Mesenchymal stem cell (in vitro differentiated cells and primary cell): ENCODE results near the gene SPAG17.

Experiments
- DNase-seq: peaks from one replicate; pipeline ENCODE4 v3.0.0-alpha.2; 2013
- H2AFZ ChIP-seq: one replicate; pipeline ENCODE4 v1.6.1; 2013; ENCODE audit warnings: low read depth, mild to moderate bottlenecking, control low read depth, inconsistent platforms, low read length, moderate library complexity
- H2AK5ac ChIP-seq: 2 replicates; pipeline ENCODE4 v1.6.1; 2013; ENCODE audit warnings: low read length, moderate library complexity, mild to moderate bottlenecking, inconsistent platforms; ENCODE audit not compliant: severe bottlenecking
- H2BK120ac ChIP-seq: one replicate; pipeline ENCODE4 v1.6.1; 2013; ENCODE audit warnings: low read depth, mild to moderate bottlenecking, inconsistent platforms, low read length, moderate library complexity
- H2BK12ac ChIP-seq, 2 experiments: one replicate each; pipeline ENCODE4 v1.6.1; 2013; ENCODE audit warnings: inconsistent platforms in 2 of 2, low read length in 2 of 2, mild to moderate bottlenecking in 2 of 2, moderate library complexity in 2 of 2, control low read depth in 1 of 2
- H2BK15ac ChIP-seq: one replicate; pipeline ENCODE4 v1.6.1; 2013; ENCODE audit warnings: mild to moderate bottlenecking, low read depth, inconsistent platforms; ENCODE audit not compliant: poor library complexity, severe bottlenecking
- H2BK5ac ChIP-seq: 2 replicates; pipeline ENCODE4 v1.6.1; 2013; ENCODE audit warnings: low read depth, mild to moderate bottlenecking, low read length, control low read depth, inconsistent platforms; ENCODE audit not compliant: poor library complexity, severe bottlenecking
- H3K14ac ChIP-seq, 2 experiments: one replicate each; pipeline ENCODE4 v1.6.1; 2013; ENCODE audit warnings: inconsistent platforms in 2 of 2, low read length in 2 of 2, control low read depth in 1 of 2, mild to moderate bottlenecking in 1 of 2, moderate library complexity in 1 of 2
- H3K18ac ChIP-seq, 2 experiments: one replicate each; pipeline ENCODE4 v1.6.1; 2013; ENCODE audit warnings: inconsistent platforms in 2 of 2, low read length in 2 of 2, control low read depth in 1 of 2, low read depth in 1 of 2, mild to moderate bottlenecking in 1 of 2
- H3K23ac ChIP-seq, 2 experiments: one replicate each; pipeline ENCODE4 v1.6.1; 2013; ENCODE audit warnings: inconsistent platforms in 2 of 2, low read length in 2 of 2, mild to moderate bottlenecking in 2 of 2, moderate library complexity in 2 of 2, control low read depth in 1 of 2
- H3K27ac ChIP-seq: 2 replicates; pipeline ENCODE4 v1.5.1; 2013; ENCODE audit warnings: mild to moderate bottlenecking, moderate library complexity, low read length, control low read depth, inconsistent platforms; ENCODE audit not compliant: poor library complexity, severe bottlenecking
- H3K27me3 ChIP-seq, 2 experiments: 2 replicates each; pipeline versions ENCODE4 v1.6.1 to v1.7.0; 2013; ENCODE audit warnings: low read length in 2 of 2, mild to moderate bottlenecking in 2 of 2, moderate library complexity in 2 of 2, control low read depth in 1 of 2, inconsistent platforms in 1 of 2; ENCODE audit not compliant: control insufficient read depth in 1 of 2, insufficient read depth in 1 of 2
- H3K36me3 ChIP-seq, 2 experiments: 2 replicates each; pipeline versions ENCODE4 v1.6.1 to v1.7.0; 2013; ENCODE audit warnings: low read length in 2 of 2, control low read depth in 1 of 2, inconsistent platforms in 1 of 2, low read depth in 1 of 2, mild to moderate bottlenecking in 1 of 2; ENCODE audit not compliant: insufficient read depth in 2 of 2, control insufficient read depth in 1 of 2
- H3K4ac ChIP-seq, 2 experiments: one replicate each; pipeline ENCODE4 v1.6.1; 2013; ENCODE audit warnings: inconsistent platforms in 2 of 2, low read length in 2 of 2, mild to moderate bottlenecking in 2 of 2, moderate library complexity in 2 of 2, control low read depth in 1 of 2, low read depth in 1 of 2
- H3K4me1 ChIP-seq: 2 replicates; pipeline ENCODE4 v1.6.1; 2013; ENCODE audit warnings: low read depth, low read length, control low read depth; ENCODE audit not compliant: control insufficient read depth, insufficient read depth
- H3K4me2 ChIP-seq: 2 replicates; pipeline ENCODE4 v1.6.1; 2013; ENCODE audit warnings: low read length, mild to moderate bottlenecking, inconsistent platforms; ENCODE audit not compliant: poor library complexity, severe bottlenecking
- H3K4me3 ChIP-seq, 2 experiments: 2 replicates each; pipeline versions ENCODE4 v1.5.1 to v1.7.0; 2013; ENCODE audit warnings: low read length in 2 of 2, mild to moderate bottlenecking in 2 of 2, control low read depth in 1 of 2, low read depth in 1 of 2; ENCODE audit not compliant: insufficient read depth in 1 of 2
- H3K79me1 ChIP-seq: replicated peaks from 2 replicates; pipeline ENCODE4 v1.6.1; 2013; ENCODE audit warnings: mild to moderate bottlenecking, control low read depth, low read length, inconsistent platforms; ENCODE audit not compliant: poor library complexity, severe bottlenecking
- H3K9ac ChIP-seq: 2 replicates; pipeline ENCODE4 v1.7.0; 2013; ENCODE audit warnings: mild to moderate bottlenecking, low read length, moderate library complexity
- H3K9me3 ChIP-seq: 2 replicates; pipeline ENCODE4 v1.7.0; 2013; ENCODE audit warnings: mild to moderate bottlenecking, low read length; ENCODE audit not compliant: control insufficient read depth
- H4K8ac ChIP-seq: one replicate; pipeline ENCODE4 v1.6.1; 2013; ENCODE audit warnings: inconsistent platforms, mild to moderate bottlenecking, low read length, moderate library complexity
- H4K91ac ChIP-seq: one replicate; pipeline ENCODE4 v1.6.1; 2013; ENCODE audit warnings: mild to moderate bottlenecking, low read length, inconsistent platforms
- WGBS: methylation state at CpG from one replicate; pipeline ENCODE4 v1.1.7; 2013; ENCODE audit warnings: mixed read lengths; 5-methylcytosine and 5-hydroxymethylcytosine counted together

SPAG17 gene

DNA sequence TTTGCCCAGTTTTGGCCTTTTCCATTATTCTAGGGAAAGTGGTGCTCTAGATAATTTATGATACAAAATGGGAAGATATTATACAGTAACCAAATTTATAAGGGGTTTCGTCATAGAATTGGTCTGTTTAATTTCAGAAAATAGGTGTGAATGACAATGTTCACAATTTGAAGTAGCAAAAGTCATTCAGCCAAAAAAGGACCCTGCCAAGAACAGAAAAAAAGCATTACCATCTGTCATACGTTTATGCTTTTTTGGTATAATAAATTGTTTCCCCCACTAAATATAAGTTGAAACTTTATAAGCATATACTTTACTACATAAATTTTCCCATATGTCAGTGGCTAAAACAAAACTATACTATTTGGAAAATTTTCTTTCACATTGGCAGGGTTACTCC lies 4.5 kb upstream of the SPAG17 start:
- no peak overlapping the region for H3K14ac ChIP-seq
- H3K9ac ChIP-seq, result no peak overlapping the region
- H4K91ac ChIP-seq, result no peak overlapping the region
- peaks cover 4% of the 10 kb centered on the region for H3K4me1 ChIP-seq
- H3K27me3 ChIP-seq, result no peaks in the 10 kb centered on the region
- H3K18ac ChIP-seq, result no peak overlapping the region
- H3K27ac ChIP-seq, result no peak overlapping the region
- DNase-seq, result no peak
- no peak overlapping the region for H2BK5ac ChIP-seq
- no peak overlapping the region for H3K4me3 ChIP-seq
- no peaks in the 10 kb centered on the region for H3K36me3 ChIP-seq
- H2BK120ac ChIP-seq, result no peak overlapping the region
- H3K79me1 ChIP-seq, result no peaks in the 10 kb centered on the region
- no CpG with 5 or more reads among the region's 2 CpGs for WGBS
- no peak overlapping the region for H2BK15ac ChIP-seq
- H4K8ac ChIP-seq, result no peak overlapping the region
- H3K23ac ChIP-seq, result no peak overlapping the region
- H3K9me3 ChIP-seq, result peaks cover 5% of the 10 kb centered on the region
- H2AFZ ChIP-seq, result no peak overlapping the region
- H3K4me2 ChIP-seq, result no peak overlapping the region
- H3K4ac ChIP-seq, result no peak overlapping the region
- no peak overlapping the region for H2BK12ac ChIP-seq
- H2AK5ac ChIP-seq, result no peak overlapping the region

GRCh38 chr1:118188411-118188810 lies 3.4 kb upstream of the SPAG17 start:
- H3K4me2 ChIP-seq, result no peak overlapping the region
- H3K36me3 ChIP-seq, result no peaks in the 10 kb centered on the region
- no peak overlapping the region for H2BK15ac ChIP-seq
- no peak overlapping the region for H2BK12ac ChIP-seq
- H3K9ac ChIP-seq, result no peak overlapping the region
- H4K91ac ChIP-seq, result no peak overlapping the region
- peaks cover 4% of the 10 kb centered on the region for H3K4me1 ChIP-seq
- no peak for DNase-seq
- no peak overlapping the region for H2AK5ac ChIP-seq
- no CpG with 5 or more reads among the region's 1 CpG for WGBS
- no peak overlapping the region for H3K4me3 ChIP-seq
- no peak overlapping the region for H3K23ac ChIP-seq
- H4K8ac ChIP-seq, result no peak overlapping the region
- no peak overlapping the region for H3K18ac ChIP-seq
- H2BK5ac ChIP-seq, result no peak overlapping the region
- no peak overlapping the region for H2BK120ac ChIP-seq
- H3K4ac ChIP-seq, result no peak overlapping the region
- peaks cover 5% of the 10 kb centered on the region for H3K9me3 ChIP-seq
- no peak overlapping the region for H3K14ac ChIP-seq
- no peak overlapping the region for H3K27ac ChIP-seq
- H2AFZ ChIP-seq, result no peak overlapping the region
- H3K27me3 ChIP-seq, result no peaks in the 10 kb centered on the region
- H3K79me1 ChIP-seq, result no peaks in the 10 kb centered on the region

DNA sequence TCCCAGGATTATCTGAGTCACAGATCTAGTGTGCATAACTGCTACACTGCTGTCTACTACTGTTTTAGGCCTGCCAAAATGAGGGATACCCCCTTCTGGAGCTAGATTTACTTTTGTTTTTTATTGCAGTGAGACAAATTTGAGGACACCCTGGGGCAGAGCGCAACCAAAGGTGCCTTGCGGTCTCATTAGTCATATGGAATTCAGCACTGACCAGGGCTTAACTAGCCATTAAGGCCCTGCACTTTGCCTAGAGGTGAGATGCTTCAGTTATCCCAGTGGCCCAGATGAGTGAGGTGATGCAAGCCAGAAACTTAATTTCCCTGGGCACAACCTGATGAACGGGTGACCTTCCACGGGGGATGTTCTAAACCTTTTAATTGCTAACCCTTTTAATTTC lies 998 bp upstream of the SPAG17 start:
- H3K27ac ChIP-seq, result no peak overlapping the region
- no peak overlapping the region for H4K8ac ChIP-seq
- H3K4me3 ChIP-seq, result no peak overlapping the region
- H3K36me3 ChIP-seq, result no peaks in the 10 kb centered on the region
- no peak overlapping the region for H4K91ac ChIP-seq
- H3K9ac ChIP-seq, result no peak overlapping the region
- no peak overlapping the region for H2BK12ac ChIP-seq
- no peak overlapping the region for H2BK15ac ChIP-seq
- H3K4ac ChIP-seq, result no peak overlapping the region
- H3K79me1 ChIP-seq, result no peaks in the 10 kb centered on the region
- H3K4me2 ChIP-seq, result no peak overlapping the region
- H3K9me3 ChIP-seq, result no peaks in the 10 kb centered on the region
- no peak overlapping the region for H2BK120ac ChIP-seq
- H2AK5ac ChIP-seq, result no peak overlapping the region
- 100% methylated on average over 2 of the region's 4 CpGs for WGBS
- H2BK5ac ChIP-seq, result no peak overlapping the region
- H3K23ac ChIP-seq, result no peak overlapping the region
- peaks cover 4% of the 10 kb centered on the region for H3K4me1 ChIP-seq
- H3K14ac ChIP-seq, result no peak overlapping the region
- no peak for DNase-seq
- no peak overlapping the region for H3K18ac ChIP-seq
- H3K27me3 ChIP-seq, result no peaks in the 10 kb centered on the region
- no peak overlapping the region for H2AFZ ChIP-seq

DNA sequence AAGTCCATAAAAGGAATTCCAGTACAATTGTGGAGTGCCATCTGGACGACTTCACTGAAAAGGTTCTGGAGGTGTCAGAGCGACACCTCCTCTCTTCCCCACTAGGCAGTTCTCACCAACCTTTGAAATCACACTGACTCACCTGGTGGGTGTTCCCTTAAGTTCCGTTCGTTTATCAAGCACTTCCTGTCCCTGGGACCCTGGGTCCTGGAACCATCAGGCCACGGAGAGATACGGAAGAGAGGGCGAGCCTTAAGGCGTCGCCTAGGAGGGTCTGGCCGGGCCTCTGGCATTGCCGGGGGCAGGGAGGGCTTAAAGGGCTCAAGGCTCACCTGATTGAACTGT lies 317 bp downstream of the SPAG17 start:
- no peak overlapping the region for H2AK5ac ChIP-seq
- H2BK120ac ChIP-seq, result no peak overlapping the region
- H3K9ac ChIP-seq, result peak overlapping the region; percentile 77
- no peak overlapping the region for H4K91ac ChIP-seq
- H3K27ac ChIP-seq, result no peak overlapping the region
- peak overlapping the region; percentile 79 for H2AFZ ChIP-seq
- H3K14ac ChIP-seq, result no peak overlapping the region
- no peaks in the 10 kb centered on the region for H3K36me3 ChIP-seq
- H3K27me3 ChIP-seq, result no peaks in the 10 kb centered on the region
- no peak overlapping the region for H3K4me2 ChIP-seq
- H3K79me1 ChIP-seq, result no peaks in the 10 kb centered on the region
- H3K4me3 ChIP-seq, result peak overlapping the region in 1 of 2 experiments; percentile 71
- no peaks in the 10 kb centered on the region for H3K9me3 ChIP-seq
- H2BK5ac ChIP-seq, result no peak overlapping the region
- peaks cover 4% of the 10 kb centered on the region for H3K4me1 ChIP-seq
- no peak overlapping the region for H3K18ac ChIP-seq
- no peak overlapping the region for H4K8ac ChIP-seq
- H3K4ac ChIP-seq, result no peak overlapping the region
- H3K23ac ChIP-seq, result no peak overlapping the region
- no peak overlapping the region for H2BK12ac ChIP-seq
- no peak for DNase-seq
- H2BK15ac ChIP-seq, result no peak overlapping the region
- 47% methylated on average over 11 of the region's 11 CpGs for WGBS
